Activated naive CD8-positive, alpha-beta T cell treated with anti-CD3 and anti-CD28 coated beads, Interleukin-2, amount 10 ng/mL, durations not matched to agents 7 days and 5 days (primary cell): ENCODE results near the gene GAB1. TPM values are rescaled to one million over a fixed set of nuclear protein-coding genes. Genes with fewer than 3 reads are reported as not detected.

ENCODE experiments used
- ATAC-seq: fragments of 150-1000 bp; cut with Tn5 transposase; one replicate; pipeline ENCODE4 v1.10.0; 2021; ENCODE audit warnings: low read depth, moderate library complexity
- POLR2A ChIA-PET: fragments of 350-600 bp; sonication (Branson Sonifier 250); formaldehyde crosslinking; loops from one replicate; lab custom pipeline; 2021; ENCODE audit warnings: antibody characterized with exemption; lab: Charles Lee
- DNase-seq: peaks from one replicate; pipeline ENCODE4 v3.0.0; 2021
- H3K27ac Mint-ChIP-seq: one replicate; pipeline ENCODE4 v1.8.0; 2022; ENCODE audit warnings: mild to moderate bottlenecking, mixed read lengths
- H3K27me3 Mint-ChIP-seq: one replicate; pipeline ENCODE4 v1.8.0; 2022; ENCODE audit warnings: mild to moderate bottlenecking, moderate library complexity, mixed read lengths
- H3K36me3 Mint-ChIP-seq: one replicate; pipeline ENCODE4 v1.8.0; 2021; ENCODE audit warnings: mild to moderate bottlenecking, mixed read lengths
- H3K4me1 Mint-ChIP-seq: one replicate; pipeline ENCODE4 v1.8.0; 2021; ENCODE audit warnings: mixed read lengths
- H3K4me3 Mint-ChIP-seq: one replicate; pipeline ENCODE4 v1.8.0; 2022; ENCODE audit warnings: mild to moderate bottlenecking, moderate library complexity, mixed read lengths
- H3K9me3 Mint-ChIP-seq: one replicate; pipeline ENCODE4 v1.8.0; 2021; ENCODE audit warnings: mixed read lengths
- total RNA-seq, 2 experiments: library from RNA; stranded (reverse); gene quantifications; one replicate each; pipeline ENCODE4 v1.2.3, GENCODE V29; 2021

The GAB1 gene
- total RNA-seq, 2 experiments from 2014 or later, result 0.62 to 0.80 TPM

- no peak overlapping the region for H3K27ac Mint-ChIP-seq
- H3K4me1 Mint-ChIP-seq, result no peaks in the 10 kb centered on the region
These were observed 152.0 kb downstream of the GAB1 start for GRCh38 chr4:143488687-143489086.

GRCh38 chr4:143489106-143489505, 152.4 kb downstream of the GAB1 start:
- DNase-seq (no peak), ATAC-seq (no peak)
- POLR2A ChIA-PET, result no interaction called here
- H3K9me3 Mint-ChIP-seq, result no peaks in the 10 kb centered on the region
- H3K27me3 Mint-ChIP-seq, result peaks cover 10% of the 10 kb centered on the region
- H3K27ac Mint-ChIP-seq, result no peak overlapping the region
- H3K36me3 Mint-ChIP-seq, result no peaks in the 10 kb centered on the region
- H3K4me3 Mint-ChIP-seq, result no peak overlapping the region
- no peaks in the 10 kb centered on the region for H3K4me1 Mint-ChIP-seq

More at GRCh38 chr4:143488687-143489086, 152.0 kb downstream of the GAB1 start:
- Mint-ChIP-seq H3K4me3 (no peak overlapping the region), H3K36me3 (no peaks in the 10 kb centered on the region), H3K27me3 (peaks cover 10% of the 10 kb centered on the region), H3K9me3 (no peaks in the 10 kb centered on the region)
- no peak for ATAC-seq
- POLR2A ChIA-PET, result no interaction called here
- no peak for DNase-seq

DNA sequence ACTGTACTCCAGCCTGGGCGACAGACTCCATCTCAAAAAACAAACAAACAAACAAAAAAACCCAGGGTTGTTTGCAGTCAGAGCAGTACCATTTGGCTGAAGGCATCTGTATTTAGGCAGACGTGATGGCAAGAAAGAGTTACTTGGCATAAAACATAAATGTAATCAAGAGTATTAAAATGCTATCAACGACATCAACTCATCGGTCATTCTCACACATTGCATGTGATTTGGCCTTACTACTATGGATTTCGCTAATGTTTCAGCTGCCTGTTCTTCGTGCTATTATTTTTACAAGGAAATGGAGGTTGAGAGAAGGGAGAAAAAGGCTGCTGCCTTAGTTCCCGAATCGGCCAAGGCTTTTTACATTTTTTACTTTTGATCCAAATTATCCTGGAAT, 161.3 kb downstream of the GAB1 start:
- POLR2A ChIA-PET, result no interaction called here
- Mint-ChIP-seq H3K27me3 (peaks cover 3% of the 10 kb centered on the region), H3K9me3 (no peaks in the 10 kb centered on the region), H3K4me1 (no peaks in the 10 kb centered on the region), H3K36me3 (no peaks in the 10 kb centered on the region), H3K4me3 (no peak overlapping the region), H3K27ac (no peak overlapping the region)
- ATAC-seq (no peak), DNase-seq (no peak)

GRCh38 chr4:143502231-143502630, 165.6 kb downstream of the GAB1 start:
- Mint-ChIP-seq H3K9me3 (no peaks in the 10 kb centered on the region), H3K4me3 (no peak overlapping the region), H3K27me3 (peaks cover 3% of the 10 kb centered on the region), H3K4me1 (no peaks in the 10 kb centered on the region), H3K27ac (no peak overlapping the region), H3K36me3 (no peaks in the 10 kb centered on the region)
- POLR2A ChIA-PET, result interaction anchor here (0.7 kb wide), 1 partner anchor 11 kb away, joined by 3 read pairs; the partner anchor contains the start of gene SMARCA5
- DNase-seq, result no peak
- ATAC-seq, result no peak

- Mint-ChIP-seq H3K4me3 (no peak overlapping the region), H3K36me3 (no peaks in the 10 kb centered on the region), H3K27ac (no peak overlapping the region), H3K4me1 (peaks cover 4% of the 10 kb centered on the region), H3K27me3 (peaks cover 15% of the 10 kb centered on the region), H3K9me3 (no peaks in the 10 kb centered on the region)
- ATAC-seq, result no peak
- POLR2A ChIA-PET, result no interaction called here
- DNase-seq, result no peak
These were observed 169.4 kb downstream of the GAB1 start for GRCh38 chr4:143506031-143506430.

DNA sequence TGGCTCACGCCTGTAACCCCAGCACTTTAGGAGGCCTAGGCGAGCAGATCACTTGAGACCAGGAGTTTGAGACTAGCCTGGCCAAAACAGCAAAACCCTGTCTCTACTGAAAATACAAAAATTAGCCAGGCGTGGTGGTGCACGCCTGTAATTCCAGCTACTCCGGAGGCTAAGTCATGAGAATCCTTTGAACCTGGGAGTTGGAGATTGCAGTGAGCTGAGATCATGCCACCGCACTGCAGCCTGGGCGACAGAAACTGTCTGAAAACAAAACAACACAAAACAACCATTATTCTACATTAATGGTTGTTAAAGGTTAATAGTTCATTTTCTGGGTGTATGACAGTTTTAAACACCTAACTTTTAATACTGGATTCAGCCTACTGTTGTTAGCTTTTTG, 175.2 kb downstream of the GAB1 start:
- Mint-ChIP-seq H3K36me3 (peaks cover 3% of the 10 kb centered on the region), H3K4me3 (no peak overlapping the region), H3K9me3 (no peaks in the 10 kb centered on the region), H3K27ac (no peak overlapping the region), H3K27me3 (peaks cover 15% of the 10 kb centered on the region), H3K4me1 (peaks cover 22% of the 10 kb centered on the region)
- ATAC-seq (no peak), DNase-seq (no peak)
- POLR2A ChIA-PET, result interaction anchor here (1.0 kb wide), 1 partner anchor 327 kb away, joined by 8 read pairs; the partner anchor contains the start of gene USP38

DNA sequence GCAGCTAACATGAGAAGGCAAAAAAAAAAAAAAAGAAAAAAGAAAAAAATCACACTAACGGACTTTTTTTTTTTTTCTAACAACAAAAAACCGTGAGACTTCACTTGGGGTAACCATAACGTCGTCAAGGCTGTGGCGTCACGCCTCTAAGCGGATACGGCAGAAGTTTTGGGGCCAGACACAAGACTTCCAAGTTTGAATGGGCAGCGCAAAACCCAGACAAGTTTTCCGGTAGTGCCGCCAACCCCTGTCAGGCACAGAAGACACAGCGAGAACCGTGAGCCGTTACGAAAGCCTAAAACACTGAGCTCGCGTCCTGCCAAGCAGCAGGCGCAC, 176.3 kb downstream of the GAB1 start:
- peak overlapping the region; percentile 96 for H3K4me3 Mint-ChIP-seq
- ATAC-seq, result peak; percentile 44
- DNase-seq, result no peak
- peaks cover 13% of the 10 kb centered on the region for H3K27me3 Mint-ChIP-seq
- peaks cover 23% of the 10 kb centered on the region for H3K4me1 Mint-ChIP-seq
- peaks cover 8% of the 10 kb centered on the region for H3K36me3 Mint-ChIP-seq
- POLR2A ChIA-PET, result interaction anchor here (0.7 to 1.5 kb wide), 4 partner anchors 11 to 328 kb away, joined by 3 to 10 read pairs (median 8); partner anchors contain the start of gene USP38
- H3K9me3 Mint-ChIP-seq, result no peaks in the 10 kb centered on the region
- peak overlapping the region; percentile 99 for H3K27ac Mint-ChIP-seq

DNA sequence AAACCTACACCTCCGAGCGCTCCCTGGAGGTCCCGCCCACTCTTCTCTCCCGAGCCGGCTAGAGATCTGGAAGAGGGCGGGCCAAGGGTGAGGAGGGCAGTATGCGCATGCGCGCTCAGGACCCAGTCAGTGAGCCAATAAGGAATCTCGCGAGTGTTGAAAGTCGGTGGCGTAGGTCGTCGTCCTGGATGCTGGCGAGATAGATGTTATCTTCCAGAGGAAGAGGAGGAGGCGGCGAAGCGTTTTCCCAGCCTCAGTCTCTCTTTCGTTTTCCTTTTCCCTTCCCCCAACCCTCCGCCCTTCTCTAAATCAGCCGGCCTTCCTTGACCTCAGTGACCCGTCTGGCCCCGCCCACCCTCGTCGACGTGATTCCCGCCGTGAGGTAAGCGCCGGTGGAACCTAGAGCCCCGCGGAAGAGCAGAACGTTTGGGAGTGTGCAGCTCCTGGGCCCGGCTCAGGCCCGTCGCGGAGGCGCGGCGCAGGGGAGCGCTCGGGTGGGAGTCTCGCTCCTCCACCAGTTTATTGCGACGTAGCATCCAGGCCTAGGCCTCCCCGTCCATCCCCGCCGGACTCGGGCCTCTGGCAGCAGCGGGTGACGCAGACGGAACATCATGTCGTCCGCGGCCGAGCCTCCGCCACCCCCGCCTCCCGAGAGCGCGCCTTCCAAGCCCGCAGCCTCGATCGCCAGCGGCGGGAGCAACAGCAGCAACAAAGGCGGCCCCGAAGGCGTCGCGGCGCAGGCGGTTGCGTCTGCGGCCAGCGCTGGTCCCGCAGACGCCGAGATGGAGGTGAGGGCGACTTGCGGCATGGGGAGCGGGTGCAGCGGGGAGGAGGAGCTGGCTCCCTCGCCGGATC, 176.9 kb downstream of the GAB1 start, which contains the start of gene SMARCA5:
Gene SMARCA5, plus strand, starts transcription at position 389 of the 855 bp plus-strand sequence. Its CDS starts 223 bp downstream, at position 612.
- peak within 1 kb of the TSS; percentile 99 for H3K27ac Mint-ChIP-seq
- H3K4me1 Mint-ChIP-seq, result peaks cover 20% of the 10 kb centered on the region
- DNase-seq (peak; percentile 94), ATAC-seq (peak; percentile 86)
- H3K36me3 Mint-ChIP-seq, result peaks cover 8% of the 10 kb centered on the region
- no peaks in the 10 kb centered on the region for H3K9me3 Mint-ChIP-seq
- peak within 1 kb of the TSS; percentile 96 for H3K4me3 Mint-ChIP-seq
- POLR2A ChIA-PET, result interaction anchor here (0.7 to 1.6 kb wide), 6 partner anchors 11 to 668 kb away, joined by 3 to 10 read pairs (median 4); partner anchors contain the start of genes INPP4B and USP38
- H3K27me3 Mint-ChIP-seq, result peaks cover 9% of the 10 kb centered on the region

DNA sequence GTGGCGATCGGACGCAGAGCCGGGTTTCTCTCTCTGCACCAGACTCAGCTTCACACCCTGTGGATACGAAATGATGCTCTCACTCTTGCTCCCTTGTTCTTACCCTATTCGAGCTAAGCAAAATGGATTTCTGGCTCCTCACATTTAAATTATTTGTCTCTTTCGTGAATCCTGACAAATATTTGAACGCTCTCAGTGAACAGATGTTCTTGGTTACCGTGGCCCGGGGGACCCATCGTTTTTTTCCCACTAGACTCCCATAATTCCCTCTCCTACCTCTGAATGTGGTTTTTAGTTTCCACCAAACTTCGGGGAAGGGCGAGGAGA, 177.5 kb downstream of the GAB1 start:
- peak overlapping the region; percentile 96 for H3K4me3 Mint-ChIP-seq
- peaks cover 24% of the 10 kb centered on the region for H3K4me1 Mint-ChIP-seq
- H3K9me3 Mint-ChIP-seq, result no peaks in the 10 kb centered on the region
- H3K36me3 Mint-ChIP-seq, result peaks cover 8% of the 10 kb centered on the region
- DNase-seq, result no peak
- H3K27me3 Mint-ChIP-seq, result peaks cover 4% of the 10 kb centered on the region
- H3K27ac Mint-ChIP-seq, result peak overlapping the region; percentile 99
- POLR2A ChIA-PET, result interaction anchor here (0.7 to 1.6 kb wide), 5 partner anchors 11 to 668 kb away, joined by 3 to 10 read pairs (median 4); partner anchors contain the start of genes INPP4B and USP38
- no peak for ATAC-seq

GRCh38 chr4:143514497-143514896, 177.8 kb downstream of the GAB1 start:
- H3K9me3 Mint-ChIP-seq, result no peaks in the 10 kb centered on the region
- ATAC-seq, result no peak
- peaks cover 11% of the 10 kb centered on the region for H3K36me3 Mint-ChIP-seq
- peak overlapping the region; percentile 96 for H3K4me3 Mint-ChIP-seq
- peaks cover 27% of the 10 kb centered on the region for H3K4me1 Mint-ChIP-seq
- DNase-seq, result peak; percentile 34
- peaks cover 4% of the 10 kb centered on the region for H3K27me3 Mint-ChIP-seq
- POLR2A ChIA-PET, result interaction anchor here (0.7 to 1.6 kb wide), 5 partner anchors 11 to 668 kb away, joined by 3 to 10 read pairs (median 4); partner anchors contain the start of genes INPP4B and USP38
- peak overlapping the region; percentile 99 for H3K27ac Mint-ChIP-seq

GRCh38 chr4:143514901-143515300, 178.2 kb downstream of the GAB1 start:
- no peak for ATAC-seq
- Mint-ChIP-seq H3K4me1 (peaks cover 29% of the 10 kb centered on the region), H3K36me3 (peaks cover 14% of the 10 kb centered on the region), H3K9me3 (no peaks in the 10 kb centered on the region), H3K4me3 (peak overlapping the region; percentile 96), H3K27ac (peak overlapping the region; percentile 99), H3K27me3 (peaks cover 4% of the 10 kb centered on the region)
- DNase-seq, result no peak
- POLR2A ChIA-PET, result interaction anchor here (1.6 kb wide), 1 partner anchor 11 kb away, joined by 4 read pairs; no protein-coding TSS in a partner anchor

GRCh38 chr4:143515905-143516304, 179.2 kb downstream of the GAB1 start:
- Mint-ChIP-seq H3K27me3 (no peaks in the 10 kb centered on the region), H3K27ac (peak overlapping the region; percentile 40), H3K4me3 (peak overlapping the region; percentile 96), H3K9me3 (no peaks in the 10 kb centered on the region), H3K36me3 (peaks cover 14% of the 10 kb centered on the region), H3K4me1 (peaks cover 29% of the 10 kb centered on the region)
- POLR2A ChIA-PET, result no interaction called here
- ATAC-seq (no peak), DNase-seq (no peak)

GRCh38 chr4:143517764-143518163, 181.1 kb downstream of the GAB1 start:
- POLR2A ChIA-PET, result no interaction called here
- H3K9me3 Mint-ChIP-seq, result no peaks in the 10 kb centered on the region
- peaks cover 18% of the 10 kb centered on the region for H3K36me3 Mint-ChIP-seq
- no peak for DNase-seq
- ATAC-seq, result no peak
- H3K4me1 Mint-ChIP-seq, result peaks cover 30% of the 10 kb centered on the region
- no peaks in the 10 kb centered on the region for H3K27me3 Mint-ChIP-seq
- H3K27ac Mint-ChIP-seq, result no peak overlapping the region
- no peak overlapping the region for H3K4me3 Mint-ChIP-seq
